Transverse colon (tissue), 4 donors: ENCODE measurements around the gene PASK.

Source experiments
- CTCF ChIP-seq, 5 experiments: fragments of 200-600 bp in 3 of 5; fragments of 450-650 bp in 2 of 5; sonication (generic) in 3 of 5; IDR thresholded peaks; 1 replicate in 2 of 5; 2 replicates in 3 of 5; pipeline ENCODE4 v1.5.1; 2016 to 2017; ENCODE audit warnings: antibody characterized with exemption in 5 of 5, inconsistent platforms in 3 of 5, mild to moderate bottlenecking in 2 of 5, moderate library complexity in 1 of 5
- POLR2A ChIP-seq: fragments of 450-650 bp; IDR thresholded peaks from one replicate; pipeline ENCODE4 v1.6.1; 2016; ENCODE audit warnings: antibody characterized with exemption, mild to moderate bottlenecking, moderate library complexity
- POLR2AphosphoS5 ChIP-seq, 3 donors: sonication (generic); formaldehyde crosslinking; IDR thresholded peaks; one replicate each; pipeline ENCODE4 v1.6.1; 2016; ENCODE audit warnings: antibody characterized with exemption in 3 of 3

GRCh38 chr2:241188361-241189092 lies 39.3 kb upstream of the PASK start, which contains the start of gene ANO7:
- peak; percentile 55 for TF ChIP-seq POLR2A
- no peak for TF ChIP-seq CTCF (IDR thresholded peaks at IDR 0.05)
- peak; percentile 17 to 43 (median 27) for TF ChIP-seq POLR2AphosphoS5 (IDR thresholded peaks at IDR 0.05)
